Immature natural killer cell (primary cell): ENCODE measurements around the gene TPD52L2. TPM values are rescaled to one million over a fixed set of nuclear protein-coding genes. Genes with fewer than 3 reads are reported as not detected.

Experiments
- DNase-seq, 3 donors: peaks; one replicate each; pipeline ENCODE4 v3.0.0; 2022; ENCODE audit warnings: mixed read lengths in 1 of 3
- H3K27ac Mint-ChIP-seq, 6 donors: one replicate each; pipeline ENCODE4 v1.8.0; 2020; ENCODE audit warnings: mixed read lengths in 6 of 6, mild to moderate bottlenecking in 5 of 6, inconsistent platforms in 4 of 6, moderate library complexity in 3 of 6
- H3K27me3 Mint-ChIP-seq, 3 donors: one replicate each; pipeline ENCODE4 v1.8.0; 2020 to 2021; ENCODE audit warnings: low read depth in 3 of 3, mild to moderate bottlenecking in 3 of 3, mixed read lengths in 3 of 3, moderate library complexity in 3 of 3, inconsistent platforms in 1 of 3
- H3K36me3 Mint-ChIP-seq, 3 donors: one replicate each; pipeline ENCODE4 v1.8.0; 2020; ENCODE audit warnings: mixed read lengths in 3 of 3, inconsistent platforms in 2 of 3, mild to moderate bottlenecking in 2 of 3
- H3K4me1 Mint-ChIP-seq, 2 donors: one replicate each; pipeline ENCODE4 v1.8.0; 2020; ENCODE audit warnings: inconsistent platforms in 2 of 2, mild to moderate bottlenecking in 2 of 2, mixed read lengths in 2 of 2, moderate library complexity in 1 of 2
- H3K4me3 Mint-ChIP-seq, 5 donors: one replicate each; pipeline ENCODE4 v1.8.0; 2020; ENCODE audit warnings: mild to moderate bottlenecking in 5 of 5, mixed read lengths in 5 of 5, inconsistent platforms in 3 of 5, moderate library complexity in 3 of 5
- H3K9me3 Mint-ChIP-seq, 6 donors: one replicate each; pipeline ENCODE4 v1.8.0; 2020; ENCODE audit warnings: mild to moderate bottlenecking in 6 of 6, mixed read lengths in 6 of 6, inconsistent platforms in 4 of 6, moderate library complexity in 3 of 6
- polyA plus RNA-seq, 3 donors: library from polyadenylated mRNA; unstranded; fragments of 300-500 nt; fragmentation: Illumina TruSeq; gene quantifications; one replicate each; pipeline ENCODE4 v1.2.3, GENCODE V29; 2021

Gene TPD52L2
- polyA plus RNA-seq, 3 donors from 2014 or later, result 67.5 to 90.8 (median 79.3) TPM

- peaks cover 0 to 2% (median 0%) of the 10 kb centered on the region in 6 donors for H3K9me3 Mint-ChIP-seq
- peaks cover 9 to 26% (median 14%) of the 10 kb centered on the region in 3 donors for H3K27me3 Mint-ChIP-seq
- no peak for DNase-seq
- no peaks in the 10 kb centered on the region for H3K36me3 Mint-ChIP-seq
- peak overlapping the region in 2 of 6 donors; percentile 43 to 69 for H3K27ac Mint-ChIP-seq
- H3K4me1 Mint-ChIP-seq, result peaks cover 9 to 12% of the 10 kb centered on the region in 2 donors
- peak overlapping the region; percentile 84 to 90 (median 86) for H3K4me3 Mint-ChIP-seq
Observed at GRCh38 chr20:63829945-63830835, 34.9 kb upstream of the TPD52L2 start.

- peaks cover 9 to 12% of the 10 kb centered on the region in 2 donors for H3K4me1 Mint-ChIP-seq
Observed at GRCh38 chr20:63830841-63831588, 34.1 kb upstream of the TPD52L2 start, which contains the start of gene ZBTB46. Gene ZBTB46, minus strand, starts transcription at chr20:63831264. Its CDS starts 40,507 bp downstream, at chr20:63790757.

GRCh38 chr20:63831646-63831992 lies 33.5 kb upstream of the TPD52L2 start:
- Mint-ChIP-seq H3K36me3 (no peaks in the 10 kb centered on the region), H3K4me3 (no peak overlapping the region), H3K27me3 (peaks cover 9 to 26% (median 14%) of the 10 kb centered on the region in 3 donors), H3K9me3 (peaks cover 0 to 2% (median 0%) of the 10 kb centered on the region in 6 donors), H3K27ac (no peak overlapping the region), H3K4me1 (peaks cover 9 to 12% of the 10 kb centered on the region in 2 donors)
- DNase-seq, result no peak

More at GRCh38 chr20:63830841-63831588, 34.1 kb upstream of the TPD52L2 start, which contains the start of gene ZBTB46:
- H3K4me3 Mint-ChIP-seq, result peak within 1 kb of the TSS; percentile 84 to 90 (median 86)
- H3K36me3 Mint-ChIP-seq, result no peaks in the 10 kb centered on the region
- H3K27me3 Mint-ChIP-seq, result peaks cover 9 to 26% (median 14%) of the 10 kb centered on the region in 3 donors
- peak in 1 of 3 donors; percentile 15 for DNase-seq
- no peak within 1 kb of the TSS for H3K27ac Mint-ChIP-seq
- peaks cover 0 to 2% (median 0%) of the 10 kb centered on the region in 6 donors for H3K9me3 Mint-ChIP-seq

- Mint-ChIP-seq H3K27ac (no peak overlapping the region), H3K9me3 (peaks cover 0 to 2% (median 0%) of the 10 kb centered on the region in 6 donors), H3K36me3 (no peaks in the 10 kb centered on the region), H3K27me3 (peaks cover 9 to 24% (median 14%) of the 10 kb centered on the region in 3 donors), H3K4me1 (peaks cover 9 to 12% of the 10 kb centered on the region in 2 donors), H3K4me3 (peak overlapping the region in 3 of 5 donors; percentile 18 to 41 (median 18))
- no peak for DNase-seq
Observed at GRCh38 chr20:63831993-63832686, 32.9 kb upstream of the TPD52L2 start.

GRCh38 chr20:63833776-63834490 lies 31.1 kb upstream of the TPD52L2 start:
- Mint-ChIP-seq H3K9me3 (peaks cover 0 to 2% (median 0%) of the 10 kb centered on the region in 6 donors), H3K27me3 (peaks cover 11 to 24% (median 14%) of the 10 kb centered on the region in 3 donors), H3K27ac (no peak overlapping the region), H3K36me3 (no peaks in the 10 kb centered on the region), H3K4me3 (peak overlapping the region; percentile 4 to 52 (median 23)), H3K4me1 (peaks cover 9 to 12% of the 10 kb centered on the region in 2 donors)
- DNase-seq, result no peak

- Mint-ChIP-seq H3K27me3 (peaks cover 9 to 18% (median 13%) of the 10 kb centered on the region in 3 donors), H3K9me3 (no peaks in the 10 kb centered on the region), H3K4me3 (no peak overlapping the region), H3K36me3 (no peaks in the 10 kb centered on the region), H3K27ac (no peak overlapping the region), H3K4me1 (peaks cover 7 to 8% of the 10 kb centered on the region in 2 donors)
- no peak for DNase-seq
Observed at GRCh38 chr20:63834491-63834880, 30.6 kb upstream of the TPD52L2 start.

GRCh38 chr20:63835021-63835858 lies 29.8 kb upstream of the TPD52L2 start:
- Mint-ChIP-seq H3K27ac (no peak overlapping the region), H3K9me3 (no peaks in the 10 kb centered on the region), H3K36me3 (no peaks in the 10 kb centered on the region), H3K4me1 (peaks cover 0 to under 1% of the 10 kb centered on the region in 2 donors), H3K4me3 (no peak overlapping the region), H3K27me3 (peaks cover 4 to 12% (median 8%) of the 10 kb centered on the region in 3 donors)
- no peak for DNase-seq

- Mint-ChIP-seq H3K27ac (no peak overlapping the region), H3K27me3 (peaks cover 4 to 12% (median 12%) of the 10 kb centered on the region in 3 donors), H3K9me3 (no peaks in the 10 kb centered on the region), H3K4me1 (no peaks in the 10 kb centered on the region), H3K36me3 (no peaks in the 10 kb centered on the region), H3K4me3 (no peak overlapping the region)
- no peak for DNase-seq
Observed at GRCh38 chr20:63836458-63837344, 28.4 kb upstream of the TPD52L2 start.

- Mint-ChIP-seq H3K4me3 (no peak overlapping the region), H3K36me3 (no peaks in the 10 kb centered on the region), H3K27me3 (peaks cover 4 to 15% (median 14%) of the 10 kb centered on the region in 3 donors), H3K4me1 (no peaks in the 10 kb centered on the region), H3K27ac (peak overlapping the region in 1 of 6 donors; percentile 40), H3K9me3 (no peaks in the 10 kb centered on the region)
- no peak for DNase-seq
Observed at GRCh38 chr20:63837479-63837878, 27.6 kb upstream of the TPD52L2 start.

- Mint-ChIP-seq H3K4me1 (peaks cover 0 to 3% of the 10 kb centered on the region in 2 donors), H3K27ac (no peak overlapping the region), H3K27me3 (peaks cover 6 to 14% (median 9%) of the 10 kb centered on the region in 3 donors), H3K9me3 (no peaks in the 10 kb centered on the region), H3K4me3 (no peak overlapping the region), H3K36me3 (no peaks in the 10 kb centered on the region)
- no peak for DNase-seq
Observed at GRCh38 chr20:63839620-63840019, 25.4 kb upstream of the TPD52L2 start.

- H3K27ac Mint-ChIP-seq, result no peak overlapping the region
- H3K9me3 Mint-ChIP-seq, result no peaks in the 10 kb centered on the region
- no peak overlapping the region for H3K4me3 Mint-ChIP-seq
- peaks cover 6 to 14% (median 9%) of the 10 kb centered on the region in 3 donors for H3K27me3 Mint-ChIP-seq
- H3K4me1 Mint-ChIP-seq, result peaks cover 0 to 3% of the 10 kb centered on the region in 2 donors
- H3K36me3 Mint-ChIP-seq, result no peaks in the 10 kb centered on the region
- DNase-seq, result no peak
Observed at GRCh38 chr20:63840405-63840828, 24.7 kb upstream of the TPD52L2 start.
